WERI-Rb-1 (cell line): Measurements from ENCODE around the gene CDSN.

ENCODE experiments used
- DNase-seq: peaks from one replicate; pipeline ENCODE4 v3.0.0-alpha.2; 2020
- H3K27ac ChIP-seq: fragments of 250-450 bp; sonication (Bioruptor Pico); 2 replicates; pipeline ENCODE4 v1.5.1; 2020; ENCODE audit warnings: mild to moderate bottlenecking, moderate library complexity
- H3K27me3 ChIP-seq: fragments of 250-450 bp; sonication (Bioruptor Pico); 2 replicates; pipeline ENCODE4 v1.5.1; 2021; ENCODE audit warnings: mild to moderate bottlenecking, low read depth, moderate library complexity; ENCODE audit not compliant: insufficient read depth, severe bottlenecking
- H3K36me3 ChIP-seq: fragments of 250-450 bp; sonication (Bioruptor Pico); 2 replicates; pipeline ENCODE4 v1.5.1; 2020; ENCODE audit warnings: mild to moderate bottlenecking, moderate library complexity
- H3K4me3 ChIP-seq: 2 replicates; pipeline ENCODE4 v1.5.1; 2011; ENCODE audit warnings: low read depth, mild to moderate bottlenecking, control low read depth, low read length
- H3K9me3 ChIP-seq: fragments of 250-450 bp; sonication (Bioruptor Pico); 2 replicates; pipeline ENCODE4 v1.5.1; 2021; ENCODE audit warnings: mild to moderate bottlenecking, moderate library complexity; ENCODE audit not compliant: severe bottlenecking
- CTCF ChIP-seq: IDR thresholded peaks from 2 replicates; pipeline ENCODE4 v1.5.1; 2011; ENCODE audit warnings: low read depth, mild to moderate bottlenecking, control low read depth, inconsistent platforms, low read length

CDSN gene

DNA sequence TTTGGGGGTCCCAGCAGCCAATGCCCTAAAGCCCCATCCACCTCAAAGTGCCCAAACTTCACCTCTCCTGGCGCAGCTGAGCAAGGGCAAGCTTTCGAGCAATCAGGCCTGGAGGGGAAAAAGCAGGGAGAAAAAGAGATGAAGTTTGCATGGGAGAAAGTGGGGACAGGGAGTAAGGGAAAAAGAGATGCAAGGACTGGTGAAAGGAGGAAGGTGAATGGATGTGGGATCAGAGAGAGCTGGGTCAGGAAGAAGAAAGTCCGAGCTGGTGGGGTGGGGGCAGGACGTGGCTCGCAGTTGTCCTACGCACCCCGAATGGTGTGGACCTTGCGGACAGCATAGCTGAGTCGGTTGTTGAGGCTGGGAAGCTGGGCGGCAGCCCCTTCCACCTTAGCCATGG is 25.1 kb upstream of the CDSN start:
- no peak overlapping the region for H3K4me3 ChIP-seq
- no peak for DNase-seq
- H3K36me3 ChIP-seq, result peaks cover 75% of the 10 kb centered on the region
- no peak for TF ChIP-seq CTCF
- peak overlapping the region; percentile 83 for H3K27ac ChIP-seq
- H3K9me3 ChIP-seq, result no peaks in the 10 kb centered on the region
- no peaks in the 10 kb centered on the region for H3K27me3 ChIP-seq

GRCh38 chr6:31144970-31145340 is 24.7 kb upstream of the CDSN start:
- Histone ChIP-seq H3K4me3 (no peak overlapping the region), H3K36me3 (peaks cover 71% of the 10 kb centered on the region), H3K9me3 (peaks cover 2% of the 10 kb centered on the region), H3K27ac (peak overlapping the region; percentile 83), H3K27me3 (no peaks in the 10 kb centered on the region)
- TF ChIP-seq CTCF, result no peak
- no peak for DNase-seq

- no peak for TF ChIP-seq CTCF
- Histone ChIP-seq H3K9me3 (peaks cover 2% of the 10 kb centered on the region), H3K4me3 (no peak overlapping the region), H3K27ac (peak overlapping the region; percentile 83), H3K36me3 (peaks cover 66% of the 10 kb centered on the region), H3K27me3 (no peaks in the 10 kb centered on the region)
- peak; percentile 89 for DNase-seq
These were observed 24.2 kb upstream of the CDSN start for GRCh38 chr6:31144296-31144969.

- H3K36me3 ChIP-seq, result peaks cover 58% of the 10 kb centered on the region
- H3K27me3 ChIP-seq, result no peaks in the 10 kb centered on the region
- peaks cover 2% of the 10 kb centered on the region for H3K9me3 ChIP-seq
- H3K27ac ChIP-seq, result peak overlapping the region; percentile 83
- DNase-seq, result peak; percentile 92
- H3K4me3 ChIP-seq, result no peak overlapping the region
- no peak for TF ChIP-seq CTCF
These were observed 22.9 kb upstream of the CDSN start for GRCh38 chr6:31143148-31143547.

- Histone ChIP-seq H3K36me3 (peaks cover 50% of the 10 kb centered on the region), H3K4me3 (no peak overlapping the region), H3K9me3 (peaks cover 2% of the 10 kb centered on the region), H3K27ac (peak overlapping the region; percentile 83), H3K27me3 (no peaks in the 10 kb centered on the region)
- peak; percentile 97 for DNase-seq
- no peak for TF ChIP-seq CTCF
These were observed 22.1 kb upstream of the CDSN start for GRCh38 chr6:31142361-31142761.

DNA sequence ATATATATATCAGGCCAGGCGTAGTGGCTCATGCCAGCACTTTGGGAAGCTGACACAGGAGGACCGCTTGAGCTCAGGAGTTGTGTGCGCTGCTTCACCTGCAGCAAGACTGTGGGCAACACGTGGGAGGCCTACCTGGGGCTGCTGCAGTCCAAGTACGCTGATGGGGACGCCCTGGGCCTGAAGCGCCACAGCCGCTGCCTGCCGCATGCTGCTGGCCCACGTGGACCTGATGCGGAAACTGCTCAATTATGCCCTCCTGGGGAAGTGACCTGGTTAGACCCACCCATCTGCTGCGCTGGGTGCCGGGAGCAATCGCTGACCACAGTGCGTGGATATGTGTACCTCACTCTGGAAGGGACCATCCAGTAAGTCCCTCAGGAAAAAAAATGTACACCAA is 20.4 kb upstream of the CDSN start:
- TF ChIP-seq CTCF, result no peak
- Histone ChIP-seq H3K9me3 (peaks cover 2% of the 10 kb centered on the region), H3K27ac (no peak overlapping the region), H3K36me3 (peaks cover 35% of the 10 kb centered on the region), H3K4me3 (no peak overlapping the region), H3K27me3 (no peaks in the 10 kb centered on the region)
- no peak for DNase-seq
